ENCODE measurements around the gene MED26. TPM values are rescaled to one million over a fixed set of nuclear protein-coding genes. Genes with fewer than 3 reads are reported as not detected.

MED26 gene
- total RNA-seq, 4 donors from 2014 or later = 5.4 to 13.9 (median 8.9) TPM

DNA sequence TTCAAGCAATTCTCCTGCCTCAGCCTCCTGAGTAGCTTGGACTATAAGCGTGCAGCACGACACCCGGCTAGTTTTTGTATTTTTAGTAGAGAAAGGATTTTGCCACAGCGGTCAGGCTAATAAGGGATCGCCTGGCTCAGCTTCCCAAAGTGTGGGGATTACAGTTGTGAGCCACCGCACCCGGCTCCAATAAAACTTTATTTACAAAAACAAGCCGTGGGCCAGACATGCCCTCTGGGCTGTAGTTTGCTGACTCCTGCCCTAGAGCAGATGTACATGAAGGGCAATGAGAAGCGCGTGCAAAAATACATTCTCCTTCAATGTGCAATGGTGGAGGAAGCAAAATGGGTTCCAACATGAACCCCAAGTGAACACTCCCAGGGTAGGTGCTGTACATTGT lies 13.7 kb upstream of the MED26 start:
- Histone ChIP-seq H3K27me3 (no peaks in the 10 kb centered on the region), H3K4me3 (no peak overlapping the region), H3K36me3 (peaks cover 0 to 86% (median 0%) of the 10 kb centered on the region in 3 donors), H3K4me1 (no peaks in the 10 kb centered on the region), H3K9me3 (no peaks in the 10 kb centered on the region), H3K27ac (no peak overlapping the region)
- no peak for DNase-seq
- TF ChIP-seq CTCF (IDR thresholded peaks at IDR 0.05) (no peak), POLR2A (IDR thresholded peaks at IDR 0.05) (no peak)

- Histone ChIP-seq H3K27me3 (no peaks in the 10 kb centered on the region), H3K4me1 (no peaks in the 10 kb centered on the region), H3K4me3 (no peak overlapping the region), H3K36me3 (peaks cover 0 to 79% (median 0%) of the 10 kb centered on the region in 3 donors), H3K9me3 (no peaks in the 10 kb centered on the region), H3K27ac (no peak overlapping the region)
- TF ChIP-seq POLR2A (IDR thresholded peaks at IDR 0.05) (no peak), CTCF (IDR thresholded peaks at IDR 0.05) (no peak)
- DNase-seq = no peak
Observed at GRCh38 chr19:16640951-16641350, 12.9 kb upstream of the MED26 start.

DNA sequence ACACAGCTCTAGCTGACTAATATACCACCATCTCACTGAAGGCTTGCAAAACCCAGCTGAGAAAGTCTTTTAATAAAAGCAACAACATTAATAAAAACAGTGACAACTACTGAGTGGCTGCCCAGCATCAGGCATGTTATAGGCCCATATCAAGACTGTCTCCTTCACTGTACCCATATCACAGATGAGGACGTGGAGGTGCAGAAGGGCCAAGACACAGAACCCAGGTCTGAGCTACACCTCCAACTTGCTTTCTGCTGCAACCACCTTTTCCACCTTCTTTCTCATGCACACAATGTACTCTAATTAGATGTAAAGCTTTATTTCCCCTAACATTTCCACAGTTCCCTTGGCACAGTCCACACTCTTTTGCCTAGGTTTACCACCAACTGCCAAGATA lies 10.7 kb upstream of the MED26 start:
- DNase-seq = no peak
- H3K27me3 ChIP-seq = no peaks in the 10 kb centered on the region
- H3K9me3 ChIP-seq = no peaks in the 10 kb centered on the region
- no peaks in the 10 kb centered on the region for H3K4me1 ChIP-seq
- H3K36me3 ChIP-seq = peaks cover 0 to 57% (median 0%) of the 10 kb centered on the region in 3 donors
- no peak overlapping the region for H3K4me3 ChIP-seq
- H3K27ac ChIP-seq = no peak overlapping the region
- TF ChIP-seq POLR2A (IDR thresholded peaks at IDR 0.05) = no peak
- TF ChIP-seq CTCF (IDR thresholded peaks at IDR 0.05) = no peak

DNA sequence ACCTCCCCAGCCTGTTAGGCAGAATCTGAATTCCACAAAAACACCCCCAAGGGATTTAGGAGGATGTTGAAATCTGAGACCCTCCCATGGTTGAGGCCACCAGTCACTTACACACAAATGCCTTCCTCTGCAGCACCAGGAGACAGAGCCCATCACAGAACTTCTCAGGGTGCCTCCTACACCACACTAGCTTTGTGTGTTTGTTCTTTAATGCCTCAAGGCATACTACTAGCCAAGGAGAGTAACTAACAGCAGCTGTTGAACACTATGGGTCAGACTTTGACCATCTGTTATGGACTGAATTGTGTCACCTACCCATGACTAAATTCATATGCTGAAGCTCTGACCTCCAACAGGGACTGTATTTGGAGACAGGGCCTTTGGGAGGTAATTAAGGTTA lies 9.5 kb upstream of the MED26 start:
- no peak for DNase-seq
- peaks cover 0 to 56% (median 0%) of the 10 kb centered on the region in 3 donors for H3K36me3 ChIP-seq

GRCh38 chr19:16631465-16631864 lies 3.5 kb upstream of the MED26 start:
- no peak for TF ChIP-seq POLR2A (IDR thresholded peaks at IDR 0.05)
- TF ChIP-seq CTCF (IDR thresholded peaks at IDR 0.05) = no peak
- DNase-seq = no peak
- Histone ChIP-seq H3K9me3 (no peaks in the 10 kb centered on the region), H3K36me3 (peaks cover 0 to 26% (median 0%) of the 10 kb centered on the region in 3 donors), H3K27me3 (no peaks in the 10 kb centered on the region), H3K27ac (no peak overlapping the region), H3K4me3 (no peak overlapping the region), H3K4me1 (peaks cover 0 to 19% (median 10%) of the 10 kb centered on the region in 4 donors)

More for the DNA sequence above, 9.5 kb upstream of the MED26 start:
- TF ChIP-seq POLR2A (IDR thresholded peaks at IDR 0.05) (no peak), CTCF (IDR thresholded peaks at IDR 0.05) (no peak)
- no peaks in the 10 kb centered on the region for H3K4me1 ChIP-seq
- H3K27ac ChIP-seq = no peak overlapping the region
- no peaks in the 10 kb centered on the region for H3K9me3 ChIP-seq
- no peaks in the 10 kb centered on the region for H3K27me3 ChIP-seq
- no peak overlapping the region for H3K4me3 ChIP-seq
